ENCODE measurements around the gene CYP27C1. TPM values are rescaled to one million over a fixed set of nuclear protein-coding genes. Genes with fewer than 3 reads are reported as not detected.
"Not testable (repeated sequence)": the region's sequence is repeated elsewhere in the genome, so short reads cannot be mapped to it uniquely, and the experiment has no call there.

CYP27C1 gene
- total and polyA plus RNA-seq, 4 donors: 0.16 to 0.42 TPM; not detected in 2

DNA sequence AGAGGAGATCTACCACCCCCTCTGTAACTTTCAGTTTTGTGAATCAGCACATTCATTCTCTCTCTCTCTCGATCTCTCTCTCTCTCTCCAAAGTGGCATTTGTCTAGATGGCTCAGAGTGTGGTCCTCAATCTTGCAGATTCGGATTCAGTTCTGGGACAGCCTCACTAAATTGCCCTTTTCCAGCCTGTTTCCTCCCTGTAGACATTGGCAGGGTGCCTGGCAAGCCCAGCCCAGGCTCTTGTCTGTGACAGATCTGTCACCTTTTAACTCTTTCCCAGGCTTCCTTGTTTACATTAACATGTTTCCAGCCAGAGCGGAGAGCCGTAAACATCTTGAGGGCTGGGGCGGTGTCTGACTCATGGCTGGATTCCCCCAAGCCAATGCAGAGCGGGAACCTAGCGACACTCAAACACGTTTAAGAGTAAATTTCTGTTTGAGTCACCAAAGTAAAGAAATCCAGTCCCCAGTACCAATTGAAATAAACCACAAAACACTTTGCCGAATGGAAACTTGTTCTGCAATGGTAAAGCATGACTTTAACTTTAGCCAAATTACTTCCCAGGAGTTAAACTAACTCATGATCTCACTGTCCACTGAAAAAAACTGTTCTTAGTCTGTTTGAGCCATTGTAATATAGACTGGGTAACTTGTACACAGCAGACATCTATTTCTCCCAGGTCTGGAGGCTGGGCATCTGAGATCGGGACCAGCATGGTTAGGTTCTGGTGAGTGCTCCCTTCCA lies 6.6 kb upstream of the CYP27C1 start:
- Histone ChIP-seq H3K27me3 (ENCODE audit: control insufficient read depth in 1 of 2, insufficient read depth in 2 of 2, low read length in 1 of 2) (peaks cover 0 to 3% of the 10 kb centered on the region in 2 donors), H3K27ac (ENCODE audit: low read depth in 1 of 2, low read length in 2 of 2) (no peak overlapping the region), H3K4me1 (ENCODE audit: control insufficient read depth in 1 of 2, insufficient read depth in 2 of 2, low read length in 2 of 2) (peaks cover 0 to 3% of the 10 kb centered on the region in 2 donors), H3K4me3 (ENCODE audit: low read length in 2 of 2) (peak overlapping the region in 1 of 2 donors; percentile 46), H3K9me3 (ENCODE audit: control insufficient read depth, low read length) (peaks cover 4% of the 10 kb centered on the region), H3K36me3 (ENCODE audit: control insufficient read depth in 1 of 2, insufficient read depth in 2 of 2, low read length in 1 of 2) (no peaks in the 10 kb centered on the region)
- ATAC-seq (ENCODE audit: low FRiP score): peak; percentile 64
- DNase-seq: peak in 1 of 2 donors; percentile 56
- 10% methylated on average over 10 of the region's 10 CpGs for WGBS, 2 donors
- intact Hi-C loops (cut with DNase I): no loop called here

DNA sequence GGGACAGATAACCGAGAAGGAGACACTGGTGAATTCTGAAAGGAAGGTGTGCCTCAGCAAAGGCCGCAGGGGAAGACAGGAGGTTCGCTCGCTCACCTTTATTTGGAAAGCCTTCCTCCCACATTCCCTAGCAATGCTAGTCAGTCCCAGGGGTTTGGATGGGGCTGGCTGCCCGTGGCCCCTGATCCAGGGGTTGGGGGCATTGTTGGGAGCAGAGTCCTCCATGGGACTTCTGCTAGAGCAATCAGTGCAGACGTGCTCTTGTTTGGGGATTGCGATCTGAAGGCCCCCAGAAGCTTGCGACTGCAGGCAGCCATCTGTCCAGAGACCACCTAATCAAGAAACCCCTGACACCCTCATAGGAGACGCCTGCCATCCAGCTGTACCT lies 6.0 kb upstream of the CYP27C1 start:
- intact Hi-C loops (cut with DNase I): no loop called here
- WGBS, 2 donors: 58 to 62% methylated on average over 9 of the region's 9 CpGs
- H3K9me3 ChIP-seq (ENCODE audit: control insufficient read depth, low read length): peaks cover 4% of the 10 kb centered on the region
- H3K4me3 ChIP-seq (ENCODE audit: low read length in 2 of 2): no peak overlapping the region
- DNase-seq (no peak), ATAC-seq (ENCODE audit: low FRiP score) (no peak)
- H3K36me3 ChIP-seq (ENCODE audit: control insufficient read depth in 1 of 2, insufficient read depth in 2 of 2, low read length in 1 of 2): no peaks in the 10 kb centered on the region
- no peak overlapping the region for H3K27ac ChIP-seq (ENCODE audit: low read depth in 1 of 2, low read length in 2 of 2)
- peaks cover 0 to 3% of the 10 kb centered on the region in 2 donors for H3K4me1 ChIP-seq (ENCODE audit: control insufficient read depth in 1 of 2, insufficient read depth in 2 of 2, low read length in 2 of 2)
- peaks cover 0 to 3% of the 10 kb centered on the region in 2 donors for H3K27me3 ChIP-seq (ENCODE audit: control insufficient read depth in 1 of 2, insufficient read depth in 2 of 2, low read length in 1 of 2)

- no peak overlapping the region for H3K27ac ChIP-seq (ENCODE audit: low read depth in 1 of 2, low read length in 2 of 2)
- 34% methylated on average over 12 of the region's 12 CpGs for WGBS, 2 donors
- no peaks in the 10 kb centered on the region for H3K36me3 ChIP-seq (ENCODE audit: control insufficient read depth in 1 of 2, insufficient read depth in 2 of 2, low read length in 1 of 2)
- ATAC-seq (ENCODE audit: low FRiP score) (no peak), DNase-seq (no peak)
- intact Hi-C loops (cut with DNase I): no loop called here
- no peak overlapping the region for H3K4me3 ChIP-seq (ENCODE audit: low read length in 2 of 2)
- H3K4me1 ChIP-seq (ENCODE audit: control insufficient read depth in 1 of 2, insufficient read depth in 2 of 2, low read length in 2 of 2): peaks cover 0 to 3% of the 10 kb centered on the region in 2 donors
- H3K27me3 ChIP-seq (ENCODE audit: control insufficient read depth in 1 of 2, insufficient read depth in 2 of 2, low read length in 1 of 2): peaks cover 0 to 3% of the 10 kb centered on the region in 2 donors
- H3K9me3 ChIP-seq (ENCODE audit: control insufficient read depth, low read length): peaks cover 4% of the 10 kb centered on the region
Observed at GRCh38 chr2:127225186-127225960, 5.3 kb upstream of the CYP27C1 start.

- H3K4me3 ChIP-seq (ENCODE audit: low read length in 2 of 2); ATAC-seq (ENCODE audit: low FRiP score); H3K27me3 ChIP-seq (ENCODE audit: control insufficient read depth in 1 of 2, insufficient read depth in 2 of 2, low read length in 1 of 2); H3K9me3 ChIP-seq (ENCODE audit: control insufficient read depth, low read length); H3K27ac ChIP-seq (ENCODE audit: low read depth in 1 of 2, low read length in 2 of 2); DNase-seq; intact Hi-C loops (cut with DNase I); H3K36me3 ChIP-seq (ENCODE audit: control insufficient read depth in 1 of 2, insufficient read depth in 2 of 2, low read length in 1 of 2); H3K4me1 ChIP-seq (ENCODE audit: control insufficient read depth in 1 of 2, insufficient read depth in 2 of 2, low read length in 2 of 2): not testable (repeated sequence)
- WGBS, 2 donors: 70 to 71% methylated on average over 5 of the region's 5 CpGs
Observed at GRCh38 chr2:127224135-127224534, 4.0 kb upstream of the CYP27C1 start.

DNA sequence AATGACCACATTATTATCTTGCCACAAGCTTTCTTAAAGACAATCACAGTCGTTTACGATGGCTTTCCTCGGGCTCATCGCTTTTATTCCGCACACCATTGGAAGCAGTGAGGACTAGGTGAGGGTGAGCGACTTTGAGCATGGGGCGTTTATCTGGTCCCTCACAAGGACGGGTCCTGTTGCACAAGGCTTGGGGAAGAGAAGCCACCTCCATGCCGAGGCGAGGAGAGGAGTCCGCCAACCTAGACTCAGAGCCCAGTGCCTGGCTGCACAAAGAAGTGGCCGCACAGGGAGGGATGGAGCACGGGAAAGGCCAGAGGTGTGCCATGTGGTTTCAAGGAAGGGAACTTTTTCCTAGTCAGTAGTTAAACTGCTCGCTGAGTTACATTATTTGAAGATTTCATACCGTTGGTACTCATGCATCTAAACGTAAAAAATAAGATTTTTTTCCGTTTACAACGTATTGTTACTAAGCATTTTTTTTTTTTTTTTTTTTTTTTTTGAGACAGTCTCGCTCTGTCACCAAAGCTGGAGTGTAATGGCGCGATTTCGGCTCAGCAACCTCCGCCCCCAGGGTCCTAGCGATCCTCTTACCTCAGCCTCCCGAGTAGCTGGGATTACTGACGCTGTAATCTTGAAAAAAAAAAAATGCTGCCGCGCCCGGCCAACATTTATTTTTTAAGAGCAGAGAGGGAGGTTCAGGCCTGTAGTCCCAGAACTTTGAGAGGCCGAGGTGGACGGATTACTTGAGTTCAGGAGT lies 849 bp upstream of the CYP27C1 start:
- H3K9me3 ChIP-seq (ENCODE audit: control insufficient read depth, low read length): peaks cover 1% of the 10 kb centered on the region
- H3K27me3 ChIP-seq (ENCODE audit: control insufficient read depth in 1 of 2, insufficient read depth in 2 of 2, low read length in 1 of 2): no peaks in the 10 kb centered on the region
- intact Hi-C loops (cut with DNase I): no loop called here
- no peaks in the 10 kb centered on the region for H3K36me3 ChIP-seq (ENCODE audit: control insufficient read depth in 1 of 2, insufficient read depth in 2 of 2, low read length in 1 of 2)
- 58 to 63% methylated on average over 31 of the region's 31 CpGs for WGBS, 2 donors
- H3K27ac ChIP-seq (ENCODE audit: low read depth in 1 of 2, low read length in 2 of 2): no peak overlapping the region
- ATAC-seq (ENCODE audit: low FRiP score) (no peak), DNase-seq (no peak)
- H3K4me3 ChIP-seq (ENCODE audit: low read length in 2 of 2): no peak overlapping the region
- no peaks in the 10 kb centered on the region for H3K4me1 ChIP-seq (ENCODE audit: control insufficient read depth in 1 of 2, insufficient read depth in 2 of 2, low read length in 2 of 2)

- Histone ChIP-seq H3K4me1 (ENCODE audit: control insufficient read depth in 1 of 2, insufficient read depth in 2 of 2, low read length in 2 of 2) (no peaks in the 10 kb centered on the region), H3K27me3 (ENCODE audit: control insufficient read depth in 1 of 2, insufficient read depth in 2 of 2, low read length in 1 of 2) (no peaks in the 10 kb centered on the region), H3K27ac (ENCODE audit: low read depth in 1 of 2, low read length in 2 of 2) (no peak overlapping the region), H3K36me3 (ENCODE audit: control insufficient read depth in 1 of 2, insufficient read depth in 2 of 2, low read length in 1 of 2) (no peaks in the 10 kb centered on the region), H3K9me3 (ENCODE audit: control insufficient read depth, low read length) (peaks cover 1% of the 10 kb centered on the region), H3K4me3 (ENCODE audit: low read length in 2 of 2) (peak overlapping the region; percentile 42 to 56)
- DNase-seq (peak in 1 of 2 donors; percentile 76), ATAC-seq (ENCODE audit: low FRiP score) (peak; percentile 44)
- intact Hi-C loops (cut with DNase I): no loop called here
- WGBS, 2 donors: 1% methylated on average over 51 to 71 of the region's 71 CpGs
Observed at GRCh38 chr2:127219171-127220070, 678 bp downstream of the CYP27C1 start.

- 3% methylated on average over 29 to 35 of the region's 35 CpGs for WGBS, 2 donors
- peaks cover 1% of the 10 kb centered on the region for H3K9me3 ChIP-seq (ENCODE audit: control insufficient read depth, low read length)
- no peaks in the 10 kb centered on the region for H3K36me3 ChIP-seq (ENCODE audit: control insufficient read depth in 1 of 2, insufficient read depth in 2 of 2, low read length in 1 of 2)
- H3K4me1 ChIP-seq (ENCODE audit: control insufficient read depth in 1 of 2, insufficient read depth in 2 of 2, low read length in 2 of 2): no peaks in the 10 kb centered on the region
- H3K4me3 ChIP-seq (ENCODE audit: low read length in 2 of 2): peak overlapping the region in 1 of 2 donors; percentile 42
- DNase-seq (no peak), ATAC-seq (ENCODE audit: low FRiP score) (peak; percentile 45)
- no peak overlapping the region for H3K27ac ChIP-seq (ENCODE audit: low read depth in 1 of 2, low read length in 2 of 2)
- intact Hi-C loops (cut with DNase I): no loop called here
- H3K27me3 ChIP-seq (ENCODE audit: control insufficient read depth in 1 of 2, insufficient read depth in 2 of 2, low read length in 1 of 2): no peaks in the 10 kb centered on the region
Observed at GRCh38 chr2:127218812-127219170, 1.3 kb downstream of the CYP27C1 start.

Measured in aorta (tissue), 5 donors.